ENCODE measurements around the gene MEOX1.

The MEOX1 gene

GRCh38 chr17:43680461-43680860 is 18.7 kb upstream of the MEOX1 start:
- no peak for DNase-seq (ENCODE audit: low read depth in 2 of 2)

- DNase-seq (ENCODE audit: low read depth in 2 of 2): no peak
Measured at GRCh38 chr17:43679911-43680310, 18.2 kb upstream of the MEOX1 start.

GRCh38 chr17:43679401-43679800 is 17.7 kb upstream of the MEOX1 start:
- DNase-seq (ENCODE audit: low read depth in 2 of 2): no peak

GRCh38 chr17:43676471-43676870 is 14.7 kb upstream of the MEOX1 start:
- no peak for DNase-seq (ENCODE audit: low read depth in 2 of 2)

GRCh38 chr17:43674394-43674793 is 12.7 kb upstream of the MEOX1 start:
- no peak for DNase-seq (ENCODE audit: low read depth in 2 of 2)

GRCh38 chr17:43673516-43674323 is 12.0 kb upstream of the MEOX1 start:
- peak; percentile 52 to 72 for DNase-seq (ENCODE audit: low read depth in 2 of 2)

- no peak for DNase-seq (ENCODE audit: low read depth in 2 of 2)
Measured at GRCh38 chr17:43671755-43672519, 10.2 kb upstream of the MEOX1 start.

GRCh38 chr17:43671031-43671692 is 9.4 kb upstream of the MEOX1 start:
- DNase-seq (ENCODE audit: low read depth in 2 of 2): no peak

GRCh38 chr17:43670645-43671030 is 8.9 kb upstream of the MEOX1 start:
- DNase-seq (ENCODE audit: low read depth in 2 of 2): no peak

GRCh38 chr17:43669971-43670644 is 8.4 kb upstream of the MEOX1 start:
- no peak for DNase-seq (ENCODE audit: low read depth in 2 of 2)

- DNase-seq (ENCODE audit: low read depth in 2 of 2): no peak
Measured at GRCh38 chr17:43667947-43668348, 6.2 kb upstream of the MEOX1 start.

- no peak for DNase-seq (ENCODE audit: low read depth in 2 of 2)
Measured at GRCh38 chr17:43667506-43667905, 5.8 kb upstream of the MEOX1 start.

- no peak for DNase-seq (ENCODE audit: low read depth in 2 of 2)
Measured at GRCh38 chr17:43665937-43666236, 4.2 kb upstream of the MEOX1 start.

GRCh38 chr17:43665084-43665936 is 3.6 kb upstream of the MEOX1 start:
- DNase-seq (ENCODE audit: low read depth in 2 of 2): no peak

- DNase-seq (ENCODE audit: low read depth in 2 of 2): no peak
Measured at GRCh38 chr17:43664096-43664495, 2.4 kb upstream of the MEOX1 start.

- DNase-seq (ENCODE audit: low read depth in 2 of 2): no peak
Measured at GRCh38 chr17:43663383-43663782, 1.7 kb upstream of the MEOX1 start.

- no peak for DNase-seq (ENCODE audit: low read depth in 2 of 2)
Measured at GRCh38 chr17:43662413-43663141, 855 bp upstream of the MEOX1 start.

GRCh38 chr17:43660816-43661493 is 767 bp downstream of the MEOX1 start:
- no peak for DNase-seq (ENCODE audit: low read depth in 2 of 2)

- DNase-seq (ENCODE audit: low read depth in 2 of 2): no peak
Measured at GRCh38 chr17:43659823-43660617, 1.7 kb downstream of the MEOX1 start.
